Mesenteric fat pad (tissue), 1 donor: ENCODE data around the gene TMIE. TPM values are rescaled to one million over a fixed set of nuclear protein-coding genes. Genes with fewer than 3 reads are reported as not detected.
A peak's percentile ranks its signal among the peaks of the same experiment; 100 is the strongest.

Experiments used
- DNase-seq: peaks from one replicate; pipeline ENCODE4 v3.0.0-alpha.2; 2020; ENCODE audit warnings: low spot score
- long read RNA-seq: library from polyadenylated mRNA; unstranded; transcript quantifications from one replicate; pipeline ENCODE4 v2.0.0, GENCODE V29; 2020
- total RNA-seq: library from RNA; stranded (reverse); fragmentation: NEBNext Ultra II Directional; extraction: Animal tissue kit (Norgen Biotek cat#: 25700); gene quantifications from one replicate; pipeline ENCODE4 v1.2.1, GENCODE V29; 2021
- donor health status: DM: yes; HTN: yes; CAD: no.

TMIE gene, protein sequence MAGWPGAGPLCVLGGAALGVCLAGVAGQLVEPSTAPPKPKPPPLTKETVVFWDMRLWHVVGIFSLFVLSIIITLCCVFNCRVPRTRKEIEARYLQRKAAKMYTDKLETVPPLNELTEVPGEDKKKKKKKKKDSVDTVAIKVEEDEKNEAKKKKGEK
- 0.19 TPM for total RNA-seq
- long read RNA-seq, partial matches to known transcripts: 1 of 2 reads
- long read RNA-seq, other reads (novel, unspliced or antisense): 0 of 2 reads

DNA sequence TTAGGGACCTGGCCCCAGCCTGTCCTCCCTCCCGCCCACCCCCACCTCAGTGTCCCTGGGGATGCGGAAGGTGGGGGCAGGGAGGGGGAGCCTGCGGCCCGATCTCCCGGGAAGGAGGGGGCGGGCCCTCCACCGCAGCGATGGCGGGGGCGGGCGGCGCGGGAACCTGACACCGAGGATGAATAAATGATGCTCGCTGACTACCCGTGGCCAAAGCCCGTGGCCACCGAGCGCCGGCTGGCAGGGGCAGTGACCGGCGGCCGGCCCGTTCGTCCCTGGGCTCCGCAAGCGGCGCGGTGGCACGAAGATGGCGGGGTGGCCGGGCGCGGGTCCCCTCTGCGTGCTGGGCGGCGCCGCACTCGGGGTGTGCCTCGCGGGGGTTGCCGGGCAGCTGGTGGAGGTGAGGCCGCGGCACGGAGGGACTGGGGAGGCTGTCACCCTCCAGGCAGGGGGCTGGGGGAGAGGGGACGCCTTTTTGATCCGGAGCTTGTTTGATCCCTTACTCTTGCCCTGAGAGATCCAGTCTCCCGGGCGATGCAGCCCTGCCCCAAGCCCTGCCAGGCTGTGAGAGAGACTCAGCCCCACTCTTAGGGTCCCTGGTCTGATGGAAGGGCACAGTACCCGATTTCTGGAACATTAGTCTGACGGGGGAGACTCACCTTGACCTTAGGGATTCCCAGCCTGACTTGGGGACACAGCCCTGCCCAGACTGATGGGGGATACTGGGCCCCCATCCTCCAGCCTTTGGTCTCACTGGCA is at the start of gene TMIE:
Gene TMIE, plus strand, starts transcription at position 212 of the 759 bp plus-strand sequence. Its CDS starts 96 bp downstream, at position 308.
- DNase-seq: no peak

DNA sequence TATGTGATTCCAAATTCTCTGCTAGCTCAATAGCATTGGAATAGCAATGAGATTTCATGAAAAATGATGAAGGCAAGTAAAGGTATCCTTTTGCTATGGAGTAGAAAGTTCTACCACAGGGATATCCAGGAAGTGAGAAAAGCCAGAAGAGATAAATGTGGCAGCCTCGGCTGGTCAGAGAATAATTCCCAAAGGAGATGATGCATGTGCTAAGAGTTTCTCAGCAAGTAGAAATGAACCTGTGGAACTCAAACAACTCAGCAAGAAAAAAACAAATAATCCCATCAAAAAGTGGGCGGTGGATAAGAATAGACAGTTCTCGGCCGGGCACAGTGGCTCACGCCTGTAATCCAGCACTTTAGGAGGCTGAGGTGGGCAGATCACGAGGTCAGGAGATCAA is 45.9 kb upstream of the TMIE start:
- no peak for DNase-seq

DNA sequence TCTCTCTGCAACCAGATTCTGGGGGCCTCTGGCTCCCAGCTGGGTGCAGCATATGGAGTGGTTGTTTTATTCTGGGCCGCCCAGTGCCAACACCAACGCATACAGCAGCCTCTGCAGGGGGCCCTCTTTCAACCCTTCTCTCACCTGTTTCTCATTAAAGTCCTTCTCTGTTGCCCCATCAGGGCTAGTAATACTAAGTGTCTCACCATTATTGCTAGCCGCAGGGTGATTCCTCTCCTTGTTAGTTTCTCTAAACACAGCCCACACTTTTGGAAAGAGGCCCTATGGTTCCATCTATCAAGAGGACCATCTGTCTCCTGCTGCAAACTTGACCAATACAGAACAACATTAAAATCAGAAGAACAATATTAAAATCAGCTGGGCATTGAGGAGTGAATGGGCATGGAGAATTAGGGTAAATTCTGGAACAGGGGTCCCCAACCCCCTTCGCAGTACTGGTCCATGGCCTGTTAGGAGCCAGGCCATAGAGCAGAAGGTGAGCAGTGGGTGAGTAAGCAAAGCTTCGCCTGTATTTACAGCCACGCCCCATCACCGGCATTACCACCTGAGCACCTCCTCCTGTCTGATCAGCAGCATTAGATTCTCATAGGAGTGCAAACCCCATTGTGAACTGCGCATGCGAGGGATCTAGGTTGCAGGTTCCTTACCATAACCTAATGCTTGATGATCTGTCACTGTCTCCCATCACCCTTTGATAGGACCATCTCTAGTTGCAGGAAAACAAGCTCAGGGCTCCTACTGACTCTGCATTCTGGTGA is 44.2 kb upstream of the TMIE start:
- DNase-seq: peak; percentile 37

DNA sequence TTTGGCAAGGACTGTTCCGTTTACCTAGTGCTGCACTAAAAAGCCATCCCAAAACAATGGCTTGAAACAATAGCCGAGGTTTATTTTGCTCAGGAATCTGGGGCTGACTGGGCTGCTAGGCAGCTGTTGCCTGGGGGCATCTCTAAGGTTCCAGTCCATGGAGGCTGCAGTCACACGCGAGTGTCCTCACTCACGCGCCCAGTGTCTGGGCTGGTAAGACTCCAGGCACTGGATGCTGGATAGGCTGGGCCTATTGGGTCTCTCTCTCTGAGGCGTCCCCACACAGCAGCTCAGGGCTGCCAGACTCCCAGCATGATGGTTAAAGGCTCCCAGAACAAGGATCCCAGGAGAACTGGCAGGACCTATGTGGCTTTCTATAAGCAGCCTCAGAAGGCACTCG is 41.9 kb upstream of the TMIE start:
- DNase-seq: no peak

DNA sequence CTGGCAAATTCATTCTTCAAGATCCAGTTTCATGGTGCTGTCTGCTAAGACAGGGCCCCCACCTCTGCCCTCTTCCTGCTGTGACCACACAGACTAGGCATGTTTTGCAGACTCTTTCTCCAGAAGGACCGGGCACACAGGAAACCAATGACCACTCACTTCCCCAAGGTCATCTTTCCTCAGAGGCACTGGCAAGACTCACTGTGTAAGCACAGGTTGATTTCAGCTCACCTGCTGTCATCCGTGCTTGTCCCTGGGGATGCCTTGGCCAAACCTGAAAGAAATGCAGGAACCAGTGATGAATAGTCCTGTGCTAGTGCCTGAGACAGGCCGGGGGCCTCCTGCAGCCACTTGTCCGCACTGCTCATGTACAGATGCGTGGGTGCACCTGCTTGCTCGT is 41.2 kb upstream of the TMIE start:
- peak; percentile 72 for DNase-seq

DNA sequence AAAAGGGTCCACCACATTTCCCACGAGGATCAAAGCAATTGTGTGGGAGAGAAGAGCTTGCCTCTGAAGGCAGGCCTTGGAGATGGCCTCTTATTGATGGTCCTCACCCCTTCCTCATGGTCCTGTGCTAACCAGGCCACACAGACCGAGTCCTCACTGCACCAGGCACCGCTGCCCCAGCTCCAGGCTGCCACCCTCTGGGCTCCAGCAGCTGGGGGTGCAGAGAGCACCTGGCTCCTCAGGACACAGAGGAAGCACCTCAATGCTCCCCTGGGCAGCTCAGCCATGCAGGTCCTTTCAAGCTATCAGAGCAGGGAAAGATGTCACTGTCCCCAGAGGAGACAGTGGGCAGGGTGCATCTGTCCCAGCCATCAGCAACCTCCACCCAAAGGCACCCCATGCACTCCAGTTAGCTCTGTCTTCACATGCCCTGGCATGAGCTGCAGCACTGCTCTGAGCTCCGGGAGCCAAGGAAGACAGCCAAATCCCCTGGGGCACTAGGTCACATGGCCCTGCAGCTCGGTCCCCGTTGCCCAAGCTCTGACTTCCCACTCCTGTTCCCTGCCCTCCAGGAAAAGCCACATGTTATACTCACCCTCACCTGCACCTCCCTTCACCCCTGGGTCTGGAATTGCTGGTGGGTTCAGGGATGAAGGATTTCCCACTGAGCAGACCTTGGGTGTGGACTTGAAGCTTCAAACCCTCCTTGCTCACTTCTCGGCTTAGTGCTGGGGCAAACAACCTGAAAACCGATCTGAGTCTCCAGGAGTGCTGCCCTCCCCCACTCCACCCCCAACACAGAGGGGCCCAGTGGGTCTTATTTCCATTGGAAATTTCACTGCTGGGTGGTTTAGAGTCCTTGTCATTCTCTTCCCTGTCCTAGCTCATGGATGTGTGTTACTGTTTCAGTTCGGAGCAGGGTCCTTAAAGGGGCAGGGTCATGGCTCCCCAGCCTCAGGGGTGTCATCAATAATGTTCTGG is 40.4 kb upstream of the TMIE start:
- peak; percentile 82 for DNase-seq

DNA sequence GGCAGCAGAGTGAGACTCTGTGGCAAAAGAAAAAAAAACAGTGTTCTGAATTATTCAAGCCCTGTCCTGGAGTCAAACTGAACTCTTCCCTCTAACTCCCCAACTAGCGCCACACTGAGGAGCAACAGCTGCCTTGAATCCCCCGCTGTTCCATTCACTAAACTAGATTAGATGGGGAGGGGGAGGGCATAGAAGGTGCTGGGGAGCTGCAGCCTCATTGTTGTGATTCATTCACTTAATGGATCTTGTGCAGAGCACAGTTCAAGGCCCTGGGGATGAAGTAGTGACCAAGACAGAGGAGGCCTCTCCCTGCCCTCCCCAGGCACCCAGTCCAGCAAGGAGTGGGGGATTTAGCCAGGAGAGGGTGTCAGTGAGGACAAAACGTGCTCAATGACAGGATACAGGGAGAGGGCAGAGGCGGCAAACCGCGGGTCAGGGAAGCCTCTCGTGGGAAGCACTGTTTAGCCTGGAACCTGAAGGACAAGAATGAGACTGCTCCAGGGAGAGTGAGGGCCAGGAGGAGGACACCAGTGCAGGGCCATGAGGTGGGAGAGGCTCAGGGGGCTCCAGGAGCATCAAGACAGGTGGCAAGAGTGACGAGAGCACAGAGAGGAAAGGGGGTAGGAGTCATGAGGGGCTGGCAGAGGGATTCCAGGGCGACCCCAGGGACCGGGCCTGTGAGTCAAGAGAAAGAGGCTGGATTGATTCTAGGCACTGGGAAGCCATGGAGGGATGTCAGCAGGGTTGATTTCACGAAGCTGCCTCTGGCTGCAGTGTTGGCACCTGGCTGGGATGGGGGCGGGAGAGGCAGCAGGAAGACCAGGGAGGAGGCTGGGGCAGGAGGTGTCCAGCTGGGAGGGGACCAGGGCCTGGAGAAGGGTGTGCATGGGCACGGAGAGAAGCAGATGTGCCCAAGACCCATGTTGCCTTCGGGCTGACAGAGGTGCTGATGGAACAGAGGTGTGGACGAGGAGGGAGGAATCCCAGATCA is 39.1 kb upstream of the TMIE start:
- peak; percentile 74 for DNase-seq

DNA sequence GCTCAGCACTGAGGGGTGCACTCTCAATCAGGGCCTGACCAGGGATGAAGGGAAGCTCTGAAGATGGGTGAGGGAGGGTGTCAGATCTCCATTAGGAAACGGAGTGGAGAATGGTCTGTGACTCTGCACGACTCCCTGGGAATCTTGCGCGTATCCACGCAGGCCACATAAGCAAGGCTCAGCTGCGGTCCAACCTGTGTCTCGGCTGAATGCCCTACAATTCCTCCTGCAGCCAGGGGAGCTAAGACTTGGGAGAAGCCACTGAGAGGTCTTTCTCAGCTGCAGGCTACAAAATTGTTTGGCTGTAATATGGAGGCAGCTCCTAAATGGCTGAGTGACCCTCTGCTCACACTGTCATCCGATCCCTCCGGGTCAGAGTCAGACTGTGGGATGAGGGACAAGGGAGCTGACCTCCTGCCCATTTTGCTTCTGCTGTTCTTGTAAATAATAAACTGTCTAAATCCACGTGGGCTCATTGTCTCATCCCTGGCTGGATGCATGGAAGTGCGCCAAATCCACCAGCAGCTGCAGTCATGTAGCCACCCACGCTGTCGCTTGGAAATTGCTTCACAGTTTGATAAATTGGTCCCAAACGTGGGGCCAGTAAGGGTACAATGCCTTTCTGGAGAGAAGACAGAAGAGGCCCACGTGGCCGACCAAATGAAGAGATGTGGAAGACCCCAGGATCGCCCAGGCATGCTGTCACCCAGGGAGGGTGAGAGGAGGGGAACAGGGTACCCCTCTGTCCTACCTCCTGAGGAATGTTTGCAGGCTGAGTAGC is 38.2 kb upstream of the TMIE start:
- peak; percentile 87 for DNase-seq

DNA sequence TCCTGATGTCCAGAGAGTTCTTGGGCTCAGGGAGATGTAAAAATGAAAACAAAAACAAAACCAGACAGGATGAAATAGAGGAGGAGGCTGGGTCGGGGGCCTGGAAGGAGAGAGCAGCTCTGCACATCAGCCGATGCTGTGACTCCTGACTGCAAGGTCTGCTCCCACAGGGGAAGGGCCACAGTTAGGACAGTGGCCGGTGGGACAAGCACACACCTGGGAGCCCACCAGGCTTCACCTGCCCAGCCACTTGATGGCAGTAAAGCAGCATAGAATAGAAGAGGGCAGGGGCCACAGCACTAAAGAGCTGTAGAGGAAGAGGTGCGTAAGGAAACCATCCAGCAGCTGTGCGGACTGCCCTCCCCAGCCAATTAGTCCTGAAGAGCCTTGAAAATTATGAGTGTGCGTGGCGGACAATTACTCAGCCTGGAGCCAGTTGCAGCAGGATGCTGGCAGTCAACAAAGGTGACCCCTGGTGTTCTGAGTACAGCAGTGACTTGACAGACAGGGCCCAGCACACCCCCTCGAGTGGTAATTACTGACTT is 37.5 kb upstream of the TMIE start:
- peak; percentile 37 for DNase-seq

DNA sequence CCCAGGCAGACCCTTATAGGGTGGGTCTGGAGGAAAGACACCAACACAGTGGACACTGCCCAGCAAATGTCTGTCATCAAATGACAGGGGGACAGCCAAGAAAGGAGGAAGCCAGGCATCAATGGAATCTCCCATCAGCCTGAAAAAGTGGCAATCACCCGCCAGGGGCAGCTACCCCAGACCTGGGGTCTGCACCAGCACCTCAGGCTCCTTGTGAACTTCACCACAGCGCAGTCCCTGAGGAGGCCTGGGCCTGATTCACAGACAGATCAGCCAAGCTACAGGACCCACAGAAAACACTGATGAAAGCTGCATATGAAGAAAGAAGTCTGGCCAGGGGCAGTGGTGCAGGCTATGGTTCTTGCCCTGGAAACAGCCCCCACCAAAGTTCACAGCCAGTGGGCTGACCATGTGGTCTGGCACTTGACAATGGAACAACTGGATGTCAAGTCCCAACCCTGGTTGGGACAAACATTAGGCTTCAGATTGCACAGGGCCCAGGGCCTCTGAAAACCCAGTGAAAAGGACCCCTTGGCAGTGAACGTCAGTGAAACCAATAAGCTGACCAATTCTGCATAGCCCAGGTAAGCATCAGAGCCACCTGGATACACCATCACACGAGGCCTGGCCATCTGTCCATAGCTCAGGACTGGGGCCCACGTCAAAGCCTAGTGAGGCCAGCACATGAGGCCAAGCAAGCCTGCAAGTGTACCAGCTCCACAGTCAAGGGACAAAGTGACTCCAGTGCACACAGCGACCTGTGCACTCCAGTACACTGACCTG is 36.8 kb upstream of the TMIE start:
- peak; percentile 87 for DNase-seq

DNA sequence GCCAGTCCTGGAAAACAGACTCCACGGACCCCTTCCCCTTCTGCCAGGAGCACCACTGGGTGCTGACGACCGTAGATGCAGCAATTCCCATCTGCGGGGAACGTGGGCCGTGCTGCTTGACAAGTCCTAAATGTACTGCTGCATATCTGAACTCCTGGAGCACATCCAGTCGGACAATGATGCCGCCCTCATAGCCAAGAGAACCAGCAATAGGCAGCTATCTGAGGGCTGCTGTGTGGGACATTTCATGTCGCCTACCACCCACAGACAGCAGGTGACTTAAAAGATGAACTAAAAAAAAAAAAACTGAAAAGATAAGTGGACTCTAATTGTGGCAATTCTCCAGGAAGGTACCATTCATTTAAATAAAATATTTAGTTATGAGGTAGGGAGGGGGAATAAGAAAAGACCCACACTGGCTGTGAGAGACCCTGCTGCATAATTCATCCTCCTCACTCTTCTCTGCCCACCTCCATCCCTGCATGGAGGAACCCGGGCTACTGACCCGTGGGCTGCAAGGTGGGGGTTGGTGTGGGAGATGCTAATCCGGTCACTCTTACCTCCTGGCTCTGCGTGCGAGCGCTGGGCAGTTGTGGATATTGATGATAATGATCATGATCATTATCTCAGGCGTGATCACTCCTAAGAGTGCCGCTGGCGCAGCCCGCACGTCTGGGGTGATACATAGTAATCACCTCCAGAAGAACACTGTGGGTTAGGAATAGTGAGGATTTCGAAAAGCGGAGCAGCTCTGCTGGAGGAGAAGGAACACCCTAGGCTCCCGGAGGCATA is 36.0 kb upstream of the TMIE start:
- DNase-seq: peak; percentile 59

DNA sequence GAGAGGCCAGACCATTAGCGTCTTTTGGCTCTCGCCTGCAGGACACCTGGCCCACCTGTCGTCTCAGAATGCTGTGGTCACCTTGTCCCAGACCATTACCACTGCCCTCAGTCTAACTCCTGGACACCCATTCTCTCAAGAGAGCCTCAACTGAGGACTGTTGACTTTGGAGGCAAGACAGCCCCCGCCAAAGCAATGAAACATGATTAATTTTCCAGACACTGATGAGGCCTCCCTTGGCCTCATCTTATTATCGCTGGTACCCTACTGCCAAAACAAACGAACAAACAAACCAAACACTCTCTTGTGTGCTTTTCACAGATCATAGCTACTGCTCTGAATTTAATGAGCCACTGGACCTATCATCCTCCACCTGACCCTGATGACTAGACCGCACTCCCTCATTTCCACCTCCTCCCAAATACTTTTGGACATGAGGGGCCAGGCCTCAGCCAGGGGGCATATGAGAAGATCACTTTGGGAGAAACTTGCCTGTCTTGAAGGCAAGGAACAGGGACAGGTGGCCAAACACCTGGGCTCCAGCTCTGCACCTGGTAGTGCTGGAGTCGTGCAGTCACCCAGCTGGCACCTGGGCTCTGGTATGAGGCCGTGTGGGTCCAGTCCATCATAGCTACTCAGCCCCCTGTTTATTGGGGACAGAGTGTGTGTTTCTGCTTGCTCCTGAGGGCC is 35.3 kb upstream of the TMIE start:
- peak; percentile 55 for DNase-seq

DNA sequence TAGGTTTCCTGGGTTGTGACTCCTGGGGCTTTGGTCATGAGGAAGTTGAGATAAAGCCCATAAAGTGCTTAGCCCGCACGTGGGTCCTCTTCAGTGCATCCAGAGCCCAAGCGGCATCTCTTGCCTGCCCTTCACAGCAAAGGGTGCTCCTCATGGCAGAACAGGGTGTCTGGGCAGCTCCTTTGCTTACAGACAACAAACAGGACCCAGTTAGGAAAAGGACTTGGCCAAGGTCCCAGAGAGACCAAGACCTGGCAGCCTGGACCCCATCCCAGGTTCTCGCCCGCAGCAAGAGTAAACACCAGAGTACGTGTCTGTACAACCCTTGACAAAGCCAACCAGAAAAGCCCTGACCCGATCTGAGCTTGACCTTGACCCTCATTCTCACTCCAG is 34.7 kb upstream of the TMIE start:
- DNase-seq: peak; percentile 53

DNA sequence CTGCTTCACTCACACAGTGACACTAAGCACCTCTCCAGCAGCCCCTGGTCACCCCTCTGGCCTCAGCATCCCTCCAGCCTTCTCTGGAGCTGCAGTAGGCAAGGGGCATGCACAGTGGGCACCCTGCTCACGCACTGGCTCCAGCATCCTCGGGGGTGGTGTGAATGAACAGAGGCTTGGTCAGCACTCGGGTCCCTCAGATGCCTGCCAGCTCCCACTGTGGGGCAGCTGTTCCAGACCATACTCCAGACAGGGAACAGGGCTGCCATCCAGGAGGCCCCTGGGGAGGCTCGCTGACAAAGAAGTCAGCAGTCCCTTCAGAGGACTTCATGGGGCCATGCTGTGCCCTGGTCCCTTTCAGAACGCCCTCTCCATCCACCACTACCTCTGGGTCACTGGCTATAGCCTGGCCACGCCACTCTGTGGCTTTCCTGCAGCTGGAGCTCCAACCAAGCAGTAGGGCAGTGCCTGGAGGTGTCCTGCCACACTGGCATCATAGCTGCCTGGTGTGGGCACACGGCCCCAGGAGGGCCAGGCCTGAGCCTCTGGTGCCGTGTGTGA is 34.1 kb upstream of the TMIE start:
- peak; percentile 88 for DNase-seq

DNA sequence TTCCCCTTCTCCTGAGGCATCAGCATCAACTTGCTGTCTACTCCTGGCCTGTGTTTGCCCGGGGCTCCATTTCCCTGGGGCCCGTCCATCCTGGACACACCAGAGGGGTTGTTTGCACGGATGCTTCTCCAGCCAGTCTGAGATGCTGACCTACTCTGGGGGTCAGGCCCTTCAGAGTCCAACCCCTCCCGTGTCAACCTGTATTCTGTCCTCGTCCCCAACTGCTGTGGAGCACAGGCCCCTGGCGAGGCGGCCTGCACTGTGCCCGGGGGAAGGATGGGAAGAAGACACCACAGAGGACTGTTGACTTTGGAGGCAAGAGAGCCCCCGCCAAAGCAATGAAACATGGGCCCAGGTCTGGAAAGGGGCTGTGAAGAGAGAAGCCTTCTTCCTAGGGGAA is 33.5 kb upstream of the TMIE start:
- peak; percentile 69 for DNase-seq

DNA sequence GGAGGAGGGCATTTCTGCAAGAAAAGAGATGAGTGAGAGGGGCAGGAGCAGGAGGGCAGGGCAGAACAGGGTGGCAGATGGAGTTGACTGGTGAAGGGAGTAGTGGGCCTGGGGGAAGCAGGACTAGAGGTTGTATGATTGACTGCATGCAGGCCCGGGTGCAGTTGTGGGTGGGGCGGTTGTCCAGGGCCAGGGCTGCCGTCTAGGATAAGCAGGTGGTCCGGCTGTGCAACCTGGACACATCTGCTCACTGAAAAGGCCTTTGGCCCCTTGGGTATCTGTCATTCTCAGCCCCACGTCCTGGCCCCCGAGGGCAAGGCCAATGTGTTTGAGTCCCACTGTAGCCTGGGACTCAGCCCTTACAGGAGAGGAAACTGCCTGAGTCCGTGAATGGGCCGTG is 33.1 kb upstream of the TMIE start:
- DNase-seq: peak; percentile 87
